GM18519 (cell line): ENCODE measurements around the gene CIBAR2.

ENCODE experiments used
- ATAC-seq: cut with Tn5 transposase; IDR thresholded peaks from one replicate; pipeline ENCODE4 v1.9.1; 2021; ENCODE audit warnings: mild to moderate bottlenecking, moderate library complexity; ENCODE audit not compliant: unreplicated experiment, low FRiP score

CIBAR2 gene

DNA sequence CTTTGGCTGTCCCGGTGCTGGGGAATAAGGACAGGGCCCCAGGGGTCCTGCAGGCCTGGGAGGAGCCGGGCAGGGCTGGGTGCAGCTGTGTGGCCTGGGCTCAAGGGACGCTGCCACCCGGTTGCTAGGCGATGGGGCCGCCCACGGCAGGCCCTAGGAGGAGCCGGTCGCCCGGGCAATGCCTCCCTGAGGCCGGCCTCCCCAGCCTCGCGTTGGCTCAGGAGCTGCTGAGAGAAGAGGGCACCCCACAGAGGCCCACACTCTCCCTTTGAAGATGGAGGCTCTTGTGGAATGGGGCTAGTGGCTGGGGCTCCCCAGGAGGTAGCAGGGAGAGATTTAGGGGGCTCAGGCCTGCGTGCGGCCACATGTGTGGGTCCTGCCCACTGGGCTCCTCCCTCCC, at the start of gene CIBAR2:
CIBAR2 (minus strand) TSS at position 109 of the 400 bp plus-strand sequence. CDS start 120 bp downstream, outside the sequence.
- no peak for ATAC-seq

- no peak for ATAC-seq
These were observed 47.1 kb upstream of the CIBAR2 start for GRCh38 chr16:85159179-85159980.

GRCh38 chr16:85158743-85159178, 46.5 kb upstream of the CIBAR2 start:
- ATAC-seq = no peak

GRCh38 chr16:85157813-85158742, 45.8 kb upstream of the CIBAR2 start:
- ATAC-seq = no peak

- no peak for ATAC-seq
These were observed 45.1 kb upstream of the CIBAR2 start for GRCh38 chr16:85157372-85157771.

DNA sequence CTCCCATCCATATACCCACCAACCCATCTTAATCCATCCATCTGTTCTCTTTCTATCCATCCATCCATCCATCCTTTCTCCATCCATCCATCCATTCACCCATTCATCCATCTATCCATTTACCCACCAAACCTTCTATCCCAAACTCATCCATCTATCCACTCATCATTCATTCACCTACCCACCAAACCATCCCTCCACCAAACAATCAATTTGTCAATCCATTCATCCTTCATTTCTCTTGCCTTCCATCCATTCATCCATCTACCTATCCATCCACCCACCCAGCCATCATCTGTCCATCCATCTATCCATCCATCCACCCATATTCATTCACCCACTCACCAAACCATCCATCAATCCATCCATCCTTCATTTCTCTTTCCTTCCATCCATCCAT, 44.6 kb upstream of the CIBAR2 start:
- no peak for ATAC-seq

DNA sequence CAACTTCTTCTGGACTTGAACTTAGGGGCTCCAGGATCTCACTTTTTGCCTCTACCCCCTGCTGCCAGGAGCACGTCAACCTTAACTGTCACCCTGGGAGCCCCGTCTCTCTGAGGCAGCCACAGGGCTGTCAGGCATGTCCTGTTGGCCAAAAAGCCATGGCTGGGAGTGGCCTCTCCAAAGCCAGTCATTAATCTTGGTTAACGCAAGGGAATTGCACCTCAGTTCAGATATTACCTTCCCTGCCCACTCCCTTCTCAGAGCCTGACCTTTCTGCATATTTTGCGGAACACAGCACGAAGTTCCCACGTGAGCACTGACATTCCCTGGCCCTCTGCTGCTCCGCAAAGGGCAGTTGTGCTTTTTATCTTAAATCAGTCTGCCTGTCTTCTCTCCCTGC, 44.2 kb upstream of the CIBAR2 start:
- ATAC-seq = no peak

DNA sequence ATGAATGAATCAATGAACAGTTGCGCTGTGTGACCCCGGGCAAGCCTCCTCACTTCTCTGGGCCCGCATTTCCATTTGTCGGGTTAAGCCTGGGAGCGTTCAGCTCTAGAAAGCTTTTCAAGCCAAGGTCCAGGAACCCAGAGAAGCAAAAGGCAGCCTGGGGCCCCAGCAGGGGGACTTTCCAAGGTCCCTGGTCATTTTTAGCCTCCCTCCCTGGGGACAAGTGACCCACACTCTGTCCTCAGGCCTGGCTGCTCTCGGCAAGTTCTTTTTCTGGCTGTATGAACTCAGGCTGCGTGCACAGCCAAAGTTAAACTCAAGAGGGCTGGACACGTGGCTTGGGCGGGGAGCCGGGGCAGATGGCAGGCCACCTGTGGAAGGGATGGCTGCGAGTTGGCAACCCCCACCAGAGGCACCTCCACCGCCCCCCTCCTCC, 41.4 kb upstream of the CIBAR2 start:
- no peak for ATAC-seq

- no peak for ATAC-seq
These were observed 40.8 kb upstream of the CIBAR2 start for GRCh38 chr16:85153046-85153445.

DNA sequence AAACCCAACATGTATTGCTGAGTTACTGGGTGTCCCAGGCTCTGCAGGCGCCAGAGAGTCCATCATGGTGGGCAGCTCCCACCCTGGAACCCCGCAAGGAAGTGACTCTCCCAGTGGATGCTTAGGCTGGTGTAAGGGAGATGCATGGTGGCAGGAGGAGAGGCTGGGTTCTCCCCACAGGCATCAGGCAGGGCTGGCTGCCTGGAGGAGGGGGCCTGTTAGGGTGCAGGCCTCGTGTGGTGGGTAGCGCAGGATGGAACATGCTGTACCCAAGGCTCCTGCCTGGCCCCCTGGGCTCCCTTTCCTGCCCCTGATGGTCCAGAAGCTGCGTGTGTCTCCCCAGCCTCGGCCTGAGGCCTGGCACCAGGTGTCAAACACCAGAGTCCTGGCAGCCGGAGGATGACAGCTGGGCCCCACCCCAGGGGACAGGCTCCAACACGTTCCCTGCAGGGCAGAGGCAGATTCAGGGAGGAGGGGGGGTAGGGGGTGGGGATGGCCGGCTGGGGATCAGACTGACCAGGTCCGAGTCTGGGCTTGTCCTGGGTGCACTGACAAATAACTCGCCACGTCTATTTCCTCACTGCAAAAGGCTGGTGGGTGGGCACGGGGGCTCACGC, 40.2 kb upstream of the CIBAR2 start:
- no peak for ATAC-seq

GRCh38 chr16:85151603-85152413, 39.5 kb upstream of the CIBAR2 start:
- ATAC-seq = no peak

GRCh38 chr16:85151079-85151602, 38.9 kb upstream of the CIBAR2 start:
- no peak for ATAC-seq

DNA sequence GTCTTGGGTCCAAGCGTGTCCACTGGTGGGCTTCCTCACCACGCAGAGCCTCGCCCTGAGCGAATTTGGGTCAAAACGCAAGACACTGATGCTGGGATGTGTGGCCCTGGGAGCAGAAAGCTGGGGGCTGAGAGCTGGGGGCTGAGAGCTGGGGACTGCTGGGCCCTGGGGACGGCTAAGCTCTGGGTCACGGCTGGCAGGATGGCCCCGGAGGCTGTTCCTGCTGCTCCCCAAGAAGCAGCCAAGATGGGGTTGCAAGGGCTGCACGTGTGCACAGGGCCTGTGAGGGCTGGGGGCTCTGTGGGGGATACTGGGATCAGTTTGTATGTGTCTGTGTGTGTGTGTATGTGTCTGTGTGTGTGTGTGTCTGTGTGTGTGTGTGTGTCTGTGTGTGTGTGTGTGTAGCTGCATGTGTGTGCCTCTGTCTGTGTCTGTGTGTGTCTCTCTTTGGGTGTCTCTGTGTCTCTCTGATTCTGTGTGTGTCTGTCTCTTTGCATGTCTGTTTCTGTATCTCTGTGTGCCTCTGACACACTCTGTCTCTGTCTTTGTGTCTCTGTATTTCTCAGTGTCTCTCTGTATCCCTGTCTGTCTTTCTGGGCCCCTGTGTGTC, 38.2 kb upstream of the CIBAR2 start:
- no peak for ATAC-seq

DNA sequence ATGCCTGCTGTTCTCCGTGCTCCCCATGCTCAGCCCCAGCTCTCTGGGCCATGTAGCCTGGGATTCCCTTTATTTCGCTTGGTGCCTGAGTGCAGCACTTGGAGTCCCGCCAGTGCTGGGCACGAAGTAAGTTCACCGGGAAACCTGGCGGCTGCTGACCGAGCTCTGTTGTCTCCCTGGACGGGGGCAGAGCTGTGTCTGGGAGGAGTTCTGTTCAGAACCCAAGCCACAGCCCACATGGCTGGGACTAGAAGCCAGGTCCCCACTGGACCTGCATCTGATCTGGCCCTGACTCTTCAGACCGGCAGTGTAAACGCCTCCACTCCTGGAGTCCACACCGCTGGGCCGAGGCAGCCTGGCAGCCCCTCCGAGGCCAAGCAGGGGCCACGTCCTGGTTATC, 37.5 kb upstream of the CIBAR2 start:
- no peak for ATAC-seq

DNA sequence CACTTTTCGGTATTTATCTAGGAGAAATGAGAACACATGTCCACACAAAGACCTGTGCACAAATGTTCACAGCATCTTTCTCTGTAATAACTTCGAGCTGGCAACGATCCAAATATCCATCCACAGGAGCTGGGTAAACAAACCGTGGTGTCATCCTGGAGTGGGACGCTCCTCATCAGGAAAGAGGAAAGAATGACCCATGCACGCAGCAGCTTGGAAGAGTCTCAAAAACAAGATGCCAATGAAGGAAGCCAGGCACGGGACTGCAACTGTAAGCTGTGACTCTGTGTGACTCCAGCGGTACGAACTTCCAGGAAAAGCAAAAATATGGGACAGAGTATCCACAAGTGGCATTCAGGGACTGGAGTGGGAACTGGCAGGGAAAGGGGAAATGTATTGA, 36.7 kb upstream of the CIBAR2 start:
- no peak for ATAC-seq

DNA sequence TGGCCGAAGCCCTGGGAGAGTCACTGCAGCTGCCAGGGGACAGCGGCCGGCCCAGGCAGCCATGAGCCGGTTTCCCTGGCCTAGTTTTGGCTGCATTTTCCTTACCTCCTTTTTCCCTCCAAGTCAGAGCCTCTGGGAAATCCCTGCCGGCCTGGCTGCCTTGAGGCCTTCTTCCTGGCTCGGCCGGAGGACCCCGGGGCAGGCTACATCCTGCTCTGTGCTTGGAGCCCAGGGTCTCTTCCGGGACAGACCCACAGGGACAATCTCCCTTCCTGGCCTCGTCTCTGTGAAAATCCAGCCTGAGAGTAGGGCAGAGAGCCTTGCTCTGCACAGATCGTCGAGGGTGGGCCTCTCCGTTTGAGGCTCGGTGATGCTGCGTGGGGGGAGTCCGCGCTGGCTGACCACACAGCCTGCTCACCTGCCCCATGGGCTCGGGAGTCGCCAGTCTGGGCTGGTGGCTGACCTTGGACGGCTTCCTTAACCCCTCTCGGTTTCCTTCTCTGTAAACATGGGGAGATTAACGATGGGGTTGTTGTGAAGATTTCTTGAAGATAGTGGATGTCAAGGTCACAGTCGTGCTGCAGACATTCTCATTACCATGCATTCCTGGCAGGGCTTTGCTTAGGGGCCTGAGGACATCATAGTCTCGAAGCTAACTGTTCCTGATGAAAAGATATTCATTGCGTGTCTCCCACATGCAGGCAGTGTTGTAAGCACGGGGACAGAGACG, 34.8 kb upstream of the CIBAR2 start:
- ATAC-seq = no peak

GRCh38 chr16:85146532-85146797, 34.2 kb upstream of the CIBAR2 start:
- ATAC-seq = no peak

DNA sequence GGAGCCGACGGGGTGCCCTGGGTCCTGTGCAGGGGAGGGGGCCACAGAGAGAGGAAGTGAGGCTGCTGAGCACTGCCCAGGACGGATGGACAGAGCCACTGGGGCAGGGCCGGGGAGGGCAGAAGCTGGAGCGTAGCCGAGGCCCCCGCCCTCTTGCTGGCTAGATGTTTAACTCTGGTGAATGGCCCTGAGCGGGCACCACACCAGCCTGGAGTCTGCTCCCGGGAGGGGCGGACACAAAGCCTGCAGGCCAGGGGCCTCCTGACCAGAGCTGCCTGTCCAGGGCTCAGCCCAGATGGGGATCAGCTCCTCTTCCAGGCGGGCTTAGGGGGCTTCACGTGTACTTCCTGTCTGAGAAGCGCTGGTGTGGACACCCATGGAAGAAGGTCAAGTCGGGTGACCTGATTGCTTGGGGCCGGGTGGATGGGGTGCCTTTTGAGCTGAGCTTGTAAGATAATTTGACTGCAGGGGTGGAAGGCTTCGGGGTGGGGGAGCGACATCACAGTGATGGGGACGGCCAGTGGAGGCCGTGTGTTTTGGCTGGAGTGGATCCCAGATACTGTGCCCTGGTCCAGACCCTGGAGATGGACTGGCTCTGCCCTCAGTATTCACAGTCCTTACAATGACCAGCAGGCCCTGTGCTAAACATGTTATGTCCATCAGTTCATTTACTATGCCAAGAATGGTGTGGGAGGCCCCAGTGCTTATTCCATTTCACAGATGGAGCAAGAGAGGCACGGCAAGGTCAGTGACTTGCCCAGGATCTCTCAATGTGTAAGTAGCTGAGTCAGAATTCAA, 33.7 kb upstream of the CIBAR2 start:
- no peak for ATAC-seq
